HL-60 (cell line): ENCODE measurements around the gene GBA3.

ENCODE experiments used
- DNase-seq, 2 experiments: peaks; one replicate each; pipeline ENCODE4 v3.0.0-alpha.2; 2010 to 2020; ENCODE audit warnings: low read depth in 1 of 2, low spot score in 1 of 2
- H3K27ac ChIP-seq: fragments of 250-450 bp; sonication (Bioruptor Pico); replicated peaks from 2 replicates; pipeline ENCODE4 v1.5.1; 2020; ENCODE audit warnings: mild to moderate bottlenecking, moderate library complexity
- H3K27me3 ChIP-seq: fragments of 250-450 bp; sonication (Bioruptor Pico); 2 replicates; pipeline ENCODE4 v1.5.1; 2021; ENCODE audit warnings: mild to moderate bottlenecking, moderate library complexity; ENCODE audit not compliant: insufficient read depth, poor library complexity, severe bottlenecking
- H3K4me3 ChIP-seq: replicated peaks from 2 replicates; pipeline ENCODE4 v1.5.1; 2011; ENCODE audit warnings: mild to moderate bottlenecking, control low read depth, low read length; ENCODE audit not compliant: insufficient read depth
- CTCF ChIP-seq: IDR thresholded peaks from one replicate; pipeline ENCODE4 v1.5.1; 2011; ENCODE audit warnings: low read length, control low read depth, inconsistent platforms; ENCODE audit not compliant: insufficient read depth
- GABPA ChIP-seq: IDR thresholded peaks from 2 replicates; pipeline ENCODE4 v1.6.1; 2012; ENCODE audit warnings: low read depth
- POLR2AphosphoS5 ChIP-seq: IDR thresholded peaks from 2 replicates; pipeline ENCODE4 v1.6.1; 2012; ENCODE audit warnings: low read depth
- REST ChIP-seq: IDR thresholded peaks from 2 replicates; pipeline ENCODE4 v1.6.1; 2012; ENCODE audit warnings: low read depth; ENCODE audit not compliant: insufficient replicate concordance
- SPI1 ChIP-seq: IDR thresholded peaks from 2 replicates; pipeline ENCODE4 v1.6.1; 2012; ENCODE audit warnings: low read depth, mild to moderate bottlenecking, borderline replicate concordance

GBA3 gene

GRCh38 chr4:22719218-22719617 lies 26.5 kb downstream of the GBA3 start:
- Histone ChIP-seq H3K4me3 (no peak overlapping the region), H3K27me3 (no peaks in the 10 kb centered on the region), H3K27ac (no peak overlapping the region)
- DNase-seq: no peak
- TF ChIP-seq SPI1 (no peak), REST (no peak), POLR2AphosphoS5 (no peak), GABPA (no peak), CTCF (no peak)

DNA sequence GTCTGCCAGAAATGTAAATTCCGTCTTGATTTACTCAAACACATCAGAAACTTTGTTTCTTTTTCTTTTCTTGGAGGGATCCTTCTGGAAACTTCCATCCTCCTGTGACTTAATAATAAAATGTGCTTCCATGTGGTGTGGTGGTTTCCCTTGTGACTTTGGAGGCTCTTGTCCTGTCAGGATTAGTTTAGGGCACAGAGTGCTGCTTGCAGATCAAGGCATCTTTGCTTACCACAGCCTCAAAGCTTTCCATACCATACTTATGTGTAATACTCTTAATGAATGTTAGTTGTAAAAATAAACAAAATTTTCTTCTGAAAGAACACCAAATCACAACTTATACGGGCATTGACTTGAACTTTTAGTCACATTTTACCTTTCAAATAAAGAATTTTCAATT lies 27.4 kb downstream of the GBA3 start:
- H3K27ac ChIP-seq: no peak overlapping the region
- DNase-seq: no peak
- H3K4me3 ChIP-seq: no peak overlapping the region
- no peaks in the 10 kb centered on the region for H3K27me3 ChIP-seq
- TF ChIP-seq GABPA: no peak
- TF ChIP-seq POLR2AphosphoS5: no peak
- no peak for TF ChIP-seq SPI1
- TF ChIP-seq REST: no peak
- no peak for TF ChIP-seq CTCF

GRCh38 chr4:22721204-22721603 lies 28.5 kb downstream of the GBA3 start:
- H3K27ac ChIP-seq: no peak overlapping the region
- TF ChIP-seq POLR2AphosphoS5 (no peak), REST (no peak), CTCF (no peak), GABPA (no peak), SPI1 (no peak)
- no peak for DNase-seq
- no peaks in the 10 kb centered on the region for H3K27me3 ChIP-seq
- no peak overlapping the region for H3K4me3 ChIP-seq
